HL-60 (cell line): Measurements from ENCODE around the gene UBQLN1.
"Not testable (repeated sequence)": the region's sequence is repeated elsewhere in the genome, so short reads cannot be mapped to it uniquely, and the experiment has no call there.

Experiments used
- DNase-seq, 2 experiments: peaks; one replicate each; pipeline ENCODE4 v3.0.0-alpha.2; 2010 to 2020; ENCODE audit warnings: low read depth in 1 of 2, low spot score in 1 of 2
- H3K27ac ChIP-seq: fragments of 250-450 bp; sonication (Bioruptor Pico); replicated peaks from 2 replicates; pipeline ENCODE4 v1.5.1; 2020; ENCODE audit warnings: mild to moderate bottlenecking, moderate library complexity
- H3K27me3 ChIP-seq: fragments of 250-450 bp; sonication (Bioruptor Pico); 2 replicates; pipeline ENCODE4 v1.5.1; 2021; ENCODE audit warnings: mild to moderate bottlenecking, moderate library complexity; ENCODE audit not compliant: insufficient read depth, poor library complexity, severe bottlenecking
- H3K4me3 ChIP-seq: replicated peaks from 2 replicates; pipeline ENCODE4 v1.5.1; 2011; ENCODE audit warnings: mild to moderate bottlenecking, control low read depth, low read length; ENCODE audit not compliant: insufficient read depth
- CTCF ChIP-seq: IDR thresholded peaks from one replicate; pipeline ENCODE4 v1.5.1; 2011; ENCODE audit warnings: low read length, control low read depth, inconsistent platforms; ENCODE audit not compliant: insufficient read depth
- GABPA ChIP-seq: IDR thresholded peaks from 2 replicates; pipeline ENCODE4 v1.6.1; 2012; ENCODE audit warnings: low read depth
- POLR2AphosphoS5 ChIP-seq: IDR thresholded peaks from 2 replicates; pipeline ENCODE4 v1.6.1; 2012; ENCODE audit warnings: low read depth
- REST ChIP-seq: IDR thresholded peaks from 2 replicates; pipeline ENCODE4 v1.6.1; 2012; ENCODE audit warnings: low read depth; ENCODE audit not compliant: insufficient replicate concordance
- SPI1 ChIP-seq: IDR thresholded peaks from 2 replicates; pipeline ENCODE4 v1.6.1; 2012; ENCODE audit warnings: low read depth, mild to moderate bottlenecking, borderline replicate concordance

The UBQLN1 gene

GRCh38 chr9:83714329-83714728 lies 6.6 kb upstream of the UBQLN1 start:
- no peak overlapping the region for H3K27ac ChIP-seq
- TF ChIP-seq CTCF (peak; percentile 22), SPI1 (no peak)
- H3K4me3 ChIP-seq = no peak overlapping the region
- DNase-seq = peak; percentile 27 to 74
- H3K27me3 ChIP-seq = no peaks in the 10 kb centered on the region

- Histone ChIP-seq H3K27me3 (no peaks in the 10 kb centered on the region), H3K27ac (peak overlapping the region; percentile 97), H3K4me3 (peak overlapping the region; percentile 91)
- TF ChIP-seq SPI1 = no peak
- TF ChIP-seq GABPA = no peak
- TF ChIP-seq REST = peak; percentile 2
- no peak for TF ChIP-seq CTCF
- TF ChIP-seq POLR2AphosphoS5 = peak; percentile 22; the same call in 1 of the 2 replicates
- peak; percentile 78 to 87 for DNase-seq
Measured at GRCh38 chr9:83708515-83709158, 879 bp upstream of the UBQLN1 start.

- Histone ChIP-seq H3K27me3 (no peaks in the 10 kb centered on the region), H3K27ac (peak overlapping the region; percentile 97), H3K4me3 (peak overlapping the region; percentile 91)
- DNase-seq = no peak
- no peak for TF ChIP-seq SPI1
- TF ChIP-seq POLR2AphosphoS5 = no peak
- TF ChIP-seq CTCF = no peak
Measured at GRCh38 chr9:83707518-83707767, 315 bp downstream of the UBQLN1 start.

GRCh38 chr9:83706676-83707517 lies 861 bp downstream of the UBQLN1 start:
- TF ChIP-seq REST (no peak), GABPA (no peak), POLR2AphosphoS5 (no peak), CTCF (no peak), SPI1 (no peak)
- peak in 1 of 2 experiments; percentile 30 for DNase-seq
- H3K27me3 ChIP-seq = no peaks in the 10 kb centered on the region
- peak overlapping the region; percentile 97 for H3K27ac ChIP-seq
- peak overlapping the region; percentile 91 for H3K4me3 ChIP-seq

- H3K27ac ChIP-seq, DNase-seq, H3K4me3 ChIP-seq, H3K27me3 ChIP-seq: not testable (repeated sequence)
Measured at GRCh38 chr9:83705219-83705651, 2.5 kb downstream of the UBQLN1 start.
